HG03575 (cell line): Measurements from ENCODE around the gene XRCC5.
"Not testable (repeated sequence)": the region's sequence is repeated elsewhere in the genome, so short reads cannot be mapped to it uniquely, and the experiment has no call there.

Experiments used
- ATAC-seq: cut with Tn5 transposase; IDR thresholded peaks from one replicate; pipeline ENCODE4 v1.9.1; 2021; ENCODE audit not compliant: unreplicated experiment, insufficient number of reproducible peaks, low FRiP score; ENCODE audit errors: extremely low read depth

XRCC5 gene

GRCh38 chr2:216114714-216115531 lies 5.8 kb downstream of the XRCC5 start:
- no peak for ATAC-seq

- ATAC-seq = no peak
These were observed 7.3 kb downstream of the XRCC5 start for GRCh38 chr2:216116418-216116817.

GRCh38 chr2:216117561-216118340 lies 8.6 kb downstream of the XRCC5 start:
- no peak for ATAC-seq

- ATAC-seq = no peak
These were observed 9.3 kb downstream of the XRCC5 start for GRCh38 chr2:216118474-216118873.

GRCh38 chr2:216119146-216119545 lies 10.0 kb downstream of the XRCC5 start:
- ATAC-seq = no peak

DNA sequence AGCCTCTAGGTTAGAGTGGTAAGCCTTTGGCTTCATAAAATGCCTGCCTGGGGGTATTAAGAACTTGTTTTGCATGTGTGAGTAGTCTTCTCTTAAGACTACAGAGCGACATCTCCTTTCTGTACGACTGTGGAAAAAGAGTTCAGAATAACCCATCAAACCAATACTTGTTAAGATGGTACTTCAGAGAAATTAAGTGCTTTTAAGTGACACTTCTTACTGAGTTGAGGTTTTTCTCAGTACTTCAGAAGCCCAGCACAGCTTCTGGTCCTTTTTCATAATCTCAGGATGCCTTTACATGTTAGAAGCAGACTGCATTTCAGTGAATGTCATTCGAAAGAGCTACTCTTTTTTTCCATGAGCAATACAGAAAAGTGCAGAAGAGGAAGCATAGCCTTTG lies 10.8 kb downstream of the XRCC5 start:
- ATAC-seq = no peak

- ATAC-seq = no peak
These were observed 12.1 kb downstream of the XRCC5 start for GRCh38 chr2:216121255-216121654.

DNA sequence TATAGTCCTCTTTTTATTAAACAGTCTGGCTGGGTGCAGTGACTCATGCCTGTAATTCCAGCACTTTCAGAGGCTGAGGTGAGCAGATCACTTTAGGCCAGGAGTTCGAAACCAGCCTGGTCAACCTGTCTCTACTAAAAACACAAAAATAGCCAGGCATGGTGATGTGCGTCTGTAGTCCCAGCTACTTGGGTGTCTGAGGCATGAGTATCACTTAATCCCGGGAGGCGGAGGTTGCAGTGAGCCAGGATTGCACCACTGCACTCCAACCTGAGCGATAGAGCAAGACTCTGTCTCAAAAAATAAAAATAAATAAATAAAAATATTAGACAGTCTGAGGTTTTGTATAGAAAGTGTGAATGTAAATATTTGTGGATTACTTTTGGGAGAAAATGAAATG lies 17.8 kb downstream of the XRCC5 start:
- ATAC-seq = no peak

DNA sequence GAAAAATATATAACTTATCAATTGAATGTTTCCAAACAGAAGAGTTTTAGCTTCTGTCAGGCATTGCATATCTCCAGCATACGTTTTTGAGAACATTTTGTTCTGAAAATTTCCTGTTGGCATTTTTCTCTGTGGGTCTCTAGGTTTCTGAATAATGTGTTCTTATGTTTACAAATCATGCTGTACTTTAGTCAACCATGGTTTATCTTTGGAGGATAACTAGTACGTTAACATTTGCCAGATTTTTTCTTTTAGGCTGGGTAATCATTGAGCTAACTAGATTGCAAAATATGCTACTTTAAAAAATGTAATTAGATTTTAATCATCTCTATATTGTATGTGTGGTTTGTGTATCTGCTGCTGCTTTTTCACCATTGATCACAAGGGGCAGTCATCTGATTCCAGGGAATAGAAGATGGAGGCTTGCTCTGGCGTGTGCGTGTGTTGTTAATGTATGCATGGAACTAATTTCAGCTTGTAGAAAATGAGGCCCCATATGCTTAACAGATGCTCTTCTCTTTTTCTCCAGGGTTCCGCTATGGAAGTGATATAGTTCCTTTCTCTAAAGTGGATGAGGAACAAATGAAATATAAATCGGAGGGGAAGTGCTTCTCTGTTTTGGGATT lies 21.3 kb downstream of the XRCC5 start:
- ATAC-seq = no peak

GRCh38 chr2:216131175-216131926 lies 22.2 kb downstream of the XRCC5 start:
- no peak for ATAC-seq

- ATAC-seq = no peak
These were observed 23.4 kb downstream of the XRCC5 start for GRCh38 chr2:216132585-216132984.

DNA sequence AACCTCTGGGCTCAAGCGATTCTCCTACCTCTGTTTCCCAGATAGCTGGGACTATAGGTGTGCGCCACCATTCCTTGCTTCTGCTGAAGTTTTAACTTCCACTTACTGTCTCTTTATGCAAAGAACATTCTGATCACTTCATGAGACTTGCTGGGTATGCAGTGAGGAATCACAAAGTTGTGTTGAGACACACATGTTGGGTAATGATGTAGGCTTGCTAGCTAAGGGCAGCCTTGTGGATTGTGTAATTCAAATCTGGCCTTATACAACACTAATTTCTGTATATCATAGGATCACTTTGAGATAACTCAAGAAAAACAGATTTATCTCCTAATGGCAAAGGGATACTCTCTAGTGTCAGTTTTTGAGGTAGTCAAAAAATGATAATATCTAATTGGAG lies 24.2 kb downstream of the XRCC5 start:
- no peak for ATAC-seq

GRCh38 chr2:216134958-216135541 lies 25.9 kb downstream of the XRCC5 start:
- ATAC-seq = no peak

DNA sequence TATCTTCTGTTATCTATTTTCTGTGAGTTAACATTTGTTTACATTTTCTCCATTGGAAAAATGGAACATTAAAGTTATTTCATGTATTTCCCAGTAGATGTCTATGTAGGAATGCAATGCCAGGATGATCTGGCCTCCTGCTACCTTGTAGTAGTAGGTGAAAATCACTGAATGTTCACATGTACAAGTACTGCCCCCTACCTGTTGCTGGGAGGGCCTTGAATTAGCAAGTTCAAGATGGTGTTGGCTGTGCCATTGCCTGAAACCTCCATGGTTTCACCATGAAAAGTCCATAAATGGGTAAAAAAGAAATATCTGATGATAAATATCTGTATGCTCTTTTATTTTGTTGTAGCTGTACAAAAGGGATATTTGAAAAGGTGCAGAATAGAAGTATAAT lies 30.7 kb downstream of the XRCC5 start:
- no peak for ATAC-seq

DNA sequence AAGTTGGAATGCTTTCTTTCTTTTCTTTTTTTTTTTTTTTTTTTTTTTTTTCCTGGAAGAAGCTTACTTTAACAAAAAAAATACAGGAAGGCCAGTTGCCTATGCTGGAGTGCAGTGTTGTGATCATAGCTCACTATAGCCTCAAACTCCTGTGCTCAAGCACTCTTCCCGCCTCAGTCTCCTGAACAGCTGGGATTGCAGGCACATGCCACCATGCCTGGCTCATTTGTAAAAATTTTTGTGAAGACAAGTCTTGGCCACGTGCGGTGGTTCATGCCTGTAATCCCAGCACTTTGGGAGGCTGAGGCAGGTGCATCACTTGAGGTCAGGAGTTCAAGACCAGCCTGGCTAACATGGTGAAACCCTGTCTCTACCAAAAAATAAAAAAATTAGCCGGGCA lies 32.4 kb downstream of the XRCC5 start:
- ATAC-seq = not testable (repeated sequence)

DNA sequence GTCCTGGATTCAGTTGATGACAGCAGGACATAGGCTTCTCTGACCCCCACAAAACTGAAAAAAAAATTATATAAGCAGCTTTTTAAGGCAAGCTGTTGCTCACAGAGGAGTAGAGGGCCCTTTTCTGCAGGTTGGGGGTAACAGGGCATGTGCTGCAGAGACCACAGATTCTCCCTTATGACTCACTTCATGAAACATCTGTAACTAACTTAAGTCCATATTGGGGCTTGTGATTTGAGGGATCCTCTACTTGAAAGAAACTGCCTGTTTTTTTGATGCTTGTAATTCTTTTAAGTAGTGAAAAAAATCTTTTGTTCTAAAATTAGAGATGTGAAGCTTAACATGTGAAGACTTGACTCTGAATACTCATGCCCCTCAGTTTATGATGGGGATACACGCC lies 33.4 kb downstream of the XRCC5 start:
- ATAC-seq = peak; percentile 97

DNA sequence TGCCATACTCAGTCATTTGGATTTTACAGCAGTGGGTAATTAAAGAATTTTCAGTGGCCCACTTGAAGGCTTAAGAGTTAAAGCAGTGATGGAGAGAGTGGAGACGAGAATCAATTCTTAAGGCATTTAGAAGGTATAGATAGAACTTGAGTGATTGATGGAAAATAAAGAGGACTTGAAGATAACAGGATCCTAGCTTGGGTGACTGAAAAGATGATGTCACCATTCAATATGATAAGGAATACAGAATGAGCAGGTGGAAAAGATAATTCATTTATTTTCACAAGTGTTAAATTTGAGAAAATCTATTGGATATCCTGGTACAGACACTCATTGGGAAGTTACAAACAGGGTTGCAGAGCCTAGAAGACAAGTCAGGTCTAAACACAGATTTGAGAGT lies 35.2 kb downstream of the XRCC5 start:
- no peak for ATAC-seq

GRCh38 chr2:216144857-216145256 lies 35.7 kb downstream of the XRCC5 start:
- no peak for ATAC-seq

- no peak for ATAC-seq
These were observed 37.4 kb downstream of the XRCC5 start for GRCh38 chr2:216146573-216146972.
